HT-29 (cell line): ENCODE results near the gene SH2D4B. TPM values are rescaled to one million over a fixed set of nuclear protein-coding genes. Genes with fewer than 3 reads are reported as not detected.

Source experiments
- DNase-seq: peaks from one replicate; pipeline ENCODE4 v3.0.0-alpha.2; 2015; ENCODE audit warnings: low spot score
- total RNA-seq: library from RNA; depleted of rRNA; stranded (reverse); fragments of >200 nt; shearing (Covaris generic); gene quantifications from 2 replicates; pipeline ENCODE4 v1.2.3, GENCODE V29; 2014; rRNA removed

SH2D4B gene
- total RNA-seq, result not detected in 2 replicates

GRCh38 chr10:80537736-80538480, at the start of gene SH2D4B:
Gene SH2D4B (plus strand): TSS chr10:80537902. CDS start chr10:80538332, 430 bp downstream.
- no peak for DNase-seq

- no peak for DNase-seq
Observed at GRCh38 chr10:80488539-80489066, 49.1 kb upstream of the SH2D4B start.

- DNase-seq, result no peak
Observed at GRCh38 chr10:80489371-80490112, 48.2 kb upstream of the SH2D4B start.

GRCh38 chr10:80491251-80492102, 46.2 kb upstream of the SH2D4B start:
- no peak for DNase-seq

- DNase-seq, result no peak
Observed at GRCh38 chr10:80492848-80493521, 44.7 kb upstream of the SH2D4B start.

- no peak for DNase-seq
Observed at GRCh38 chr10:80493522-80494051, 44.1 kb upstream of the SH2D4B start.

GRCh38 chr10:80496555-80497172, 41.0 kb upstream of the SH2D4B start:
- DNase-seq, result no peak

- DNase-seq, result peak; percentile 21
Observed at GRCh38 chr10:80497187-80498077, 40.3 kb upstream of the SH2D4B start.

GRCh38 chr10:80498078-80498832, 39.4 kb upstream of the SH2D4B start:
- DNase-seq, result peak; percentile 16

- DNase-seq, result peak; percentile 91
Observed at GRCh38 chr10:80498833-80499741, 38.6 kb upstream of the SH2D4B start.

- DNase-seq, result no peak
Observed at GRCh38 chr10:80500572-80501380, 36.9 kb upstream of the SH2D4B start.

GRCh38 chr10:80501381-80501912, 36.3 kb upstream of the SH2D4B start:
- DNase-seq, result no peak

GRCh38 chr10:80501913-80502521, 35.7 kb upstream of the SH2D4B start:
- no peak for DNase-seq

GRCh38 chr10:80502621-80503583, 34.8 kb upstream of the SH2D4B start:
- no peak for DNase-seq
